Measurements from ENCODE around the gene CALML4.
"Not testable (repeated sequence)": the region's sequence is repeated elsewhere in the genome, so short reads cannot be mapped to it uniquely, and the experiment has no call there.

CALML4 gene

GRCh38 chr15:68208136-68208535 lies 3.0 kb upstream of the CALML4 start:
- DNase-seq (ENCODE audit: low read depth), result no peak

GRCh38 chr15:68207176-68207935 lies 2.2 kb upstream of the CALML4 start:
- no peak for DNase-seq (ENCODE audit: low read depth)

- no peak for DNase-seq (ENCODE audit: low read depth)
These were observed 1.6 kb upstream of the CALML4 start for GRCh38 chr15:68206711-68207151.

- DNase-seq (ENCODE audit: low read depth), result no peak
These were observed 915 bp upstream of the CALML4 start for GRCh38 chr15:68205954-68206539.

DNA sequence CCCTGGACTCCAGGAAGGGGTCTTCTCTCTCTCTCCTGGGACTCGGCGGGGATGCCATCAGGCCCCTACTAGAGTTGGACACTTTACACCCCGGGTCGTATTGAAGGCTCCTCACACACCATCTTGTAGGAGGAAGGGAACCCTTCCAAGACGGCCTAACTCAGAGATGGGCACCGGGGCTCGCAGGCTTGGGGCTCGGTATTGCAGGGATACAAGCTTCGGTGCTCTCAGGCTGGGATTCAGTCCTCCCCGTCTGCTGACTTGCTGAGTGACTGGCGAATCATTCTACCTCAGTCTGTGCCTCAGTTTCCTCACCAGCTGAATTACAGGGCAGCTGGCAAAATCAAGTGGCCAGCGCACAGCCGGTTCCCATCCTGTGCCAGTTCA lies 419 bp upstream of the CALML4 start:
- no peak for DNase-seq (ENCODE audit: low read depth)

- no peak for DNase-seq (ENCODE audit: low read depth)
These were observed 771 bp downstream of the CALML4 start for GRCh38 chr15:68204361-68204760.

DNA sequence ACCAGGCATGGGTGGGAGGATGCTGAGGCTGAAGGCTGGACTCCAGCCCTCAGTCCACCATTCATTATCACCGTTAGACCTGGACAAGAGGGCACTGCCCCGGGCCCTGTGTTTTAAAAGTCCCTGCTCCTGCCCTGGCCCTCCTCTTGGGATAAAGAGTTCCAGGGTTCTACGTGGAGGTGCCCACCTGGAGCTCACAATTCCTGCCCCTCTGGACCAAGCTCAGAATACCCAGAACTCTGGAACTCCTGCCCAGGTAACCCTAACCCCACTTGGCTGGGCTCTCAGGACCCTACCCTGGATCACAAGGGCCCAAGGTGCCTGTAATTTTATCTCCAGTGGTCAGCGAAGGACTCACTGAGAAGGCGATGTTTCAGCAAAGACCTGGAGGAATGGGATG lies 1.2 kb downstream of the CALML4 start:
- no peak for DNase-seq (ENCODE audit: low read depth)

DNA sequence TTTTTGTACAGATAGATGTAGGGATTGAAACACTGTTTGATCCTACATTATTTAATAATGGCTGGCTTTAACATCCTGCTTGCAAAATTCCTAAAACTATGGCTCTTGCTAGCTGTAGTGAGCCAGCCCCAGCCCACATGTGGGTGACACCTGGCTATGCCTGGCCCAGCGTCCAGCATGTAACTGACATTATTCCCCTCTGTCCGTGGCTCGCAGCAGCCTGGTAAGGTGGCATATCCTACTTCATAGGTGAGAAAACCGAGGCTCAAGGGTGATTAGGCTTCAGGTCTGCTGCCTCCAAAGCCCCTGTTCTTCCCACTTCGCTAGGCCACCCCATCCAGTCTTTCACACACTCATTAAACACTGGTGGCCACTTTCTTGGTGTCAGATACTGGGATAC lies 1.6 kb downstream of the CALML4 start:
- no peak for DNase-seq (ENCODE audit: low read depth)

DNA sequence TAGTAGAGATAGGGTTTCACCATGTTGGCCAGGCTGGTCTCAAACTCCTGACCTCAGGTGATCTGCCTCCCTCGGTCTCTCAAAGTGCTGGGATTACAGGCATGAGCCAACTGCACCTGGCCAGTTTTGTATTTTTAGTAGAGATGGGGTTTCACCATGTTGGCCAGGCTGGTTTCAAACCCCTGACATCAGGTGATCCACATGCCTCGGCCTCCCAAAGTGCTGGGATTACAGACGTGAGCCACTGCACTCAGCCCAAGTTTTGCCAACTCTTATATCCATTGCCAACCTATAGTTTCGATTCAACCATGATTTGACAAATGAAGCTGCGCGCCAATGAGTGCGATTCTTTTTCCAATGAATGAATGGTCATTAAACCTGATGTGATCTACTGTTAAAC lies 2.1 kb downstream of the CALML4 start:
- not testable (repeated sequence) for DNase-seq (ENCODE audit: low read depth)

- DNase-seq (ENCODE audit: low read depth), result no peak
These were observed 3.3 kb downstream of the CALML4 start for GRCh38 chr15:68201879-68202261.

DNA sequence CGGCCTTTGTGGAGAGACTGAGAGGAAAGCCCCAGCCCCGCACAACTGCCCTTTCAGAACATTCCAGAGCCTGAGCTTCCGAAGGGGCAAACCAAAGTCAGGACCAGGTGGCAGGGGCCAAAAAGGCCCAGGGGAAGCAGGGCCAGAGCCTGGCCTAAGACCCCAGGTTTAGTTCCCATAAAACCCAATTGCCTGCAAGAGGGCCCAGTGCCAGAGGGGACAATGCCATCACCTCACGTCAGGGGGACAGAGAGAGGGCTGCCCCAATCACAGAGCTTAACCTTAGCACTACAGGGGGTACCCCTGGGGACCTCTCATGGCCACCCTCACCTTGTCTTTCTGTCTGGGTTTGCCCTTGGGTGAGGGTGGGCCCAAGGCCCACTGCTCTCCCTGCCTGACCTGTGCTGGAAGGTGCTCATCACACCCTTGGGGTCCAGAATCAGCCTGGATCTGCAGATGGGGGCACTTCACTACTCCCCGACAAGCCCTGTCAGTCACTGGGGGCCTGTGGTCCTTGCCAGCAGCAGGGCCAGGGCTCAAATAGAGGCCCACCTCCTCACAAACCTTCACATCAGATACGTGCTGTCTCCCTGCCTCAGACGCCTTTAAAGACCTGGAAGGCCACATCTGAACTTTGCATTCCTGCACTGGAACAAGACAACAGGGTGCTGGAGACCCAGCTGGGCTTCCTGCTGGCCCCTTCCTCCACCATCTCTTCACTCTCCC lies 3.8 kb downstream of the CALML4 start:
- no peak for DNase-seq (ENCODE audit: low read depth)

GRCh38 chr15:68200016-68200861 lies 4.9 kb downstream of the CALML4 start:
- DNase-seq (ENCODE audit: low read depth), result no peak

DNA sequence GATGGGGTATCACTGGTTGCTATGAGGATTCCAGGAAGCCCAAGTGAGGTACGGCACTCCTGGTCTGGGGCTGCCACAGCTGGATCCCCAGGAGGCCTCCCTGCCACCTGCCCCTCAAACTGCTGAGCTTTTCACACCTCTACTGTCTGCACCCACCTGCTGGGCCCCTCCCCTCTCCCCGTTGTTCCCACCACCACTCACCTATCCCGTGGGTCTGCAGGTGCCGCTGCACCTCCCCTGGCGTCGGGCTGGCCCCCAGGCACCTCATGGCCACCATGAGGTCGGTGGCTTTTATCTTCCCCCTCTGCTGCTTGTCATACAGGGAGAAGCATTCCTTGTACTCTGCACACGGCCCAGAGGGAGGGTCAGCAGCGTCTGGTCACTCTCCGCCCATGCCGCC lies 5.8 kb downstream of the CALML4 start:
- DNase-seq (ENCODE audit: low read depth), result no peak

DNA sequence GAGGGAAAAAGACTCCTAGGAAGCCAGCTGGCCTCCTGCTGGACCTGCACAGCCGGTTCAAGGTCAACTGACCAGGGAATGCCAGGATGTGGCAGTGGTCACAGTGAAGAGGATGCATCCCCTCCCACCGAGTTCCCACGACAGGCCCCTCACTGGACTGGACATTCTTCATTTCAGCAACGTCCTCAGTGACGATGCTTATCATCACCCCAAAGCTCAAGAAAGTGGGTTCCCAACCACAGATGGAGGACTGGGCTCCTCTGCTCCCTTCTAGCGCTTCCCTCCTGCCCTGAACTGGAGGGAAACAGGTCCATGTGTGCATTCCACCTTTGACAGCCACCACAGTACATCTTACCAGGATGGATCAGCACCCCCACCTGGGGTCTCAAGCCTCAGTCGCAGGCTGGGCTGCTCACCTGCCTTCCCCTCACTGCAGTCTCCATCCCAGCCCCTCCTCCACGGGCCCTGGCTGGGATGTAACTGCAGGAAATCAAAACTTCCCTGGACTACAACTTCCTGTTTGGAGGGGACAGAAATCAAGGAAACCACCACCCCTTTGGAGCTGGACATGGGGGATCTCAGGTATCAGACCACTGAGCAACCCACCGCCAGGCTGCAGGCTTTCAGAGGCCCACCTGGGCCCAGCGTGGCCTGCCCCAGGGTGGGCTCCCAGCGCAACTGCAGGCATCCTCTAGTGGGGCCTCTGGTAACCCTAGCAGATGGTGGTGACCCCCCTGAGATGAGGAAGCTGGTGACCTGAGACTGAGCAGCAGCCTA lies 7.3 kb downstream of the CALML4 start:
- DNase-seq (ENCODE audit: low read depth), result no peak

DNA sequence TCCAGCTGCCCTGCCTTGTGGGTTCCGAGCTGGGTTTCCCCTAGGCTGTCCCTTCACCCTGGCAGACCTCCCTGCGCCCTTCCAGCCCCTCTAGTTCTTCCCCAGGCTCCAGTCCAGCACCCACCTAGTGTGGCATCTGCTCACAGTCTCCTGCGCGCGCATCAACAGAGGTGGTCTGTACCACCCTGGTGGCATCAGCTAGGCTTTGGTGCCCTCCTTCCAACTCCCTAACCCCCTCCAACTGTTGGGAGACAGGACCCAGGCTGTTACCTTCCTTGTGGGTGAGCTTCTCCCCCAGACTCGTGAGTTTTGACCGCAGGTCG lies 8.0 kb downstream of the CALML4 start:
- DNase-seq (ENCODE audit: low read depth), result no peak

DNA sequence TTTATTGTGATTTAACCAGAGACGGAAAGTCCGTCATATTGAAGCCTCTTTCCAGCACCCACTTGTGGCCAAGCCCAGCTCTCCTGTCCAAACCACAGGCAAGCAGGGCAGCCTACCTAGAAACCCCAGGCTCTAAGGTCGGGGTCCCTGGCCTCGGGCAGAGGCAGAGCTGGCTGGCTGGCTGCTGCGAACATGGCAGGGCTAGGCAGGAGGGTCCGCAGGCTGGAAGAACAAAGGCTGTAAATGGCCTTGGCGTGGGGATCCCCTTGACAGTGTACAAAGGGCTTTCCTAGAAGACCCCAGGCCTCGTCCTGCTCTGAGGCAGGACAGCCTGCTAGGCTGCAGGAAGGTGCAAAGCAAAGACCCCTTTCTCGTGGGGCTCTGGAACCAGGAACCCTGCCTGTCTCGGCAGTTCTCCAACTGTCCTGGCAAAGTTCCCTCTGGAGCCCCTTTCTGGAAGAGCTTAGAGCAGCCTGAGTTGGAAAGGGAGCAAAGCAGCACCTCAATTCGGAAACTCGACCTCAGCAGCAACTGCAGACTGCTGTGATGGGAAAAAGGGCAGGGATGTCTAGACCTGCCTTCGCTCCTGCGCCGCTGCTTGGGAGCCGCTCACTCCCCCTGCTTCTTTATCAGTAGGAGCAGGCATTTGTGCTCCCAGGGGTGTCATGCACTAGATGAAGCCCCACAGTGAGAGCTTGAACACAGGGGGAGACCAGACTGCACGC lies 8.5 kb downstream of the CALML4 start:
- DNase-seq (ENCODE audit: low read depth), result no peak

DNA sequence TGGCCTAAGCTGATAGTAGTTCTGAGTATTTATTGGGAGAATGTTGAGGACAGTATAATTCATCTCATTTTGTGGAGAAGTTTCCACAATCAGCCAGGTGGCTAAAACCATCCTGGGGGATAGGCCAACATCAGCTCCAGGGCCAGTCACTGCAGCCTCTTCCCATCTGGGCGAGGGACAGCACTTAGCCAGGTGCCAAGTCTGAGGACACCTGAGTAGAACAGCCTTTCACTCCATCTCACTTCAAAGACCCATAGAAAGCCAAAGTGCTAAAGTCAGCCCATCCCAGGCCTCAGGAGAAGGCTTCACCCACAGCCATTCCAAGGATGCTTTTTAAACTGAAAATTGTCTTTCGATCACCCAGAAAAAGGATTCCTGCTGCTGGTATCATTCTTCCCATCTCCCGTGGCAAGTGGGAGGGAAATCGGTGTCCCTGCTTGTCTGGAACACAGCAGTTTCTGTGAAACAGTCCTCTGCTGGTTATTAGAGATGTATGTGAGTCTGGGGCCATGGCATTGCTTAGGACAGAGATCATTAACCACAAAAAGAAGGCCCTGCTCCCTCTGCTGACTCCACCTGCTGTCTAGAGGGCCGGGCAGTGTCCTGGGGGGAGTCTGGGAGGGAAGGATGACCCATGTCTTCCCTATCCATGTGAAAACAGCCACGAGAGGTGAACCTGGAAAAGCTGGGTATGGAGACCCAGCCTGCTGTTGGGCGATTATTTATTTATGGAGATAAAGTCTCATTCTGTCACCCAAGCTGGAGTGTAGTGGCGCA lies 9.6 kb downstream of the CALML4 start:
- no peak for DNase-seq (ENCODE audit: low read depth)

GRCh38 chr15:68192804-68193486 lies 12.2 kb downstream of the CALML4 start:
- no peak for DNase-seq (ENCODE audit: low read depth)

- no peak for DNase-seq (ENCODE audit: low read depth)
These were observed 13.0 kb downstream of the CALML4 start for GRCh38 chr15:68192117-68192516.

- no peak for DNase-seq (ENCODE audit: low read depth)
These were observed 13.6 kb downstream of the CALML4 start for GRCh38 chr15:68191555-68191954.
